Ovary (tissue), 3 donors: ENCODE data around the gene AP1G2.

ENCODE experiments used
- CTCF ChIP-seq, 3 donors: fragments of 450-650 bp in 2 of 3; fragments of 200-600 bp in 1 of 3; IDR thresholded peaks; one replicate each; pipeline versions ENCODE4 v1.5.1 to v1.8.0; 2016 to 2022; ENCODE audit warnings: antibody characterized with exemption in 3 of 3, mild to moderate bottlenecking in 1 of 3
- POLR2A ChIP-seq: fragments of 450-650 bp; IDR thresholded peaks from one replicate; pipeline ENCODE4 v1.6.1; 2017; ENCODE audit warnings: antibody characterized with exemption, mild to moderate bottlenecking, moderate library complexity
- donor health status: DM: no; HTN: no; CAD: no.

DNA sequence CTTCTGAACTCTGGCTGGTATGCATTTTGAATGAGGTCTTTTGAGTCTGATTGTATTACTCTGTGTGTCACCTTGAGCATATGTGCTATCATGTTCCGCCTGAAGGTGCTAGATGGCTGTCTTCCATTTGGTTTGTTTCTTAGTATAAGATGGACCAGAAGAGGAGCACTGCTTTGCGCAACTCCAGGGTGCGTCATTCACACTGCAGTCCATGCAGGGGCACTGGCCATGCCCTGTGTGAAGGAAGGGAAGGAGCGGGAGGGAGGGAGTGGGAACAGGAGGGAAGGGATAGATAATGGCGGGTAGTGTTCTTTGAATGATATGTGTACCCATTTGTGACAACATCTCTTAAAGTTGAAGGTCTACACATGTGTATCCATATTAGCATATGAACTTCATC, 24.2 kb downstream of the AP1G2 start:
- TF ChIP-seq CTCF (IDR thresholded peaks at IDR 0.05) = no peak
- TF ChIP-seq POLR2A = no peak
